NOMO-1 treated with dmso at 0.1 percent for 144 hours (cell line): ENCODE results near the gene DGKE.
A peak's percentile ranks its signal among the peaks of the same experiment; 100 is the strongest.

ENCODE experiments used
- DNase-seq: peaks from one replicate; lab custom pipeline; 2025; ENCODE audit not compliant: unreplicated experiment; lab: John Stamatoyannopoulos, UW

Gene DGKE

DNA sequence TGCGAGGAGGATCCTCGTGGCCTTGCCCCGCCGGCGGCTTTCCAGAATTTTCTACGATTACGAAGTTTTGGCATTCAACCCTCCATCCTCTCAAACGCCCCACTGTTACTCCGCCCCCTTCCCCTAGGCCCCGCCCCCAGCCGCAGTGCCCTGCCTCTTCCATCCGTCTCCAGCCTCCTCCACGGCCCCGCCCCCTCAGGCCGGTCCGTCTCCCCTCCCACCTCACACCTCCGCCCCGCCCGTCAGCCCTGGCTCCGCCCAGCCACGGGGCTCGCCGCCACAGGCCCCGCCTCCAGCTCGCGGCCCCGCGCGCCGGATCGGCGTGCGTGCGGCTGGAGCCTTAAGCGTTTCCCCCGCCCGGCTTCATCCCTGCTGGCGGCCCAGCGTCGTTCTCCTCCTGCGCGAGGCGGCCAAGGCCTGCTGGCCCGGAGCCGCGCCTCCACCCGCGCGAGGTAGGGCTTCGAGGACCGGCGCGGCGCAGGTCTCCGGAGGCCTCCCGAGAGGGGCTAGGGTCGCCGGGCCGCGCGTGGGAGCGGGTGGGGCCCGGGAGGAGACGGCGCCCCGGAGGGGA lies at the start of gene DGKE, which contains the start of gene C17orf67:
Gene DGKE, plus strand, starts transcription at position 343 of the 571 bp plus-strand sequence. CDS start 645 bp downstream, outside the sequence.
Gene C17orf67, minus strand, starts transcription at position 112 of the 571 bp plus-strand sequence. CDS start 18,110 bp downstream, outside the sequence.
- DNase-seq = peak; percentile 89

DNA sequence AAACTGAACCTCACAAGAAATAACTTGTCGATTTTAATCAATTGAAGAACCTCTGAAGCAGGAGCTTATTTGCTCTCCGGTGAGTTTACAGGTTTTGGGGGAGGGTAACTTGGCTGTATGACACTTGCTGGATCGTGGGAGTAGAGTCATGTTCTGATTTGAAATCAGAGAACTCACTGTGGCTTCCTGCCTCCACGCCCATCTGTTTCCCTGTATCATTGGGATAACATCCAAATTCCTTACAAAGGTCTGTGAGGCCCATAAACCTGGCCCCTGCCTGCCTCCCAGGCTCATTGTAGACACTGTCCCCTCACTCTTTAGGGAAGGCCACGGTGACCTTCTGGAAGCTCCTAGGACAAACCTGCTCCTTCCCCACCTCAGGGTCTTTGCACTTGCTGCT lies 48.5 kb upstream of the DGKE start:
- no peak for DNase-seq

DNA sequence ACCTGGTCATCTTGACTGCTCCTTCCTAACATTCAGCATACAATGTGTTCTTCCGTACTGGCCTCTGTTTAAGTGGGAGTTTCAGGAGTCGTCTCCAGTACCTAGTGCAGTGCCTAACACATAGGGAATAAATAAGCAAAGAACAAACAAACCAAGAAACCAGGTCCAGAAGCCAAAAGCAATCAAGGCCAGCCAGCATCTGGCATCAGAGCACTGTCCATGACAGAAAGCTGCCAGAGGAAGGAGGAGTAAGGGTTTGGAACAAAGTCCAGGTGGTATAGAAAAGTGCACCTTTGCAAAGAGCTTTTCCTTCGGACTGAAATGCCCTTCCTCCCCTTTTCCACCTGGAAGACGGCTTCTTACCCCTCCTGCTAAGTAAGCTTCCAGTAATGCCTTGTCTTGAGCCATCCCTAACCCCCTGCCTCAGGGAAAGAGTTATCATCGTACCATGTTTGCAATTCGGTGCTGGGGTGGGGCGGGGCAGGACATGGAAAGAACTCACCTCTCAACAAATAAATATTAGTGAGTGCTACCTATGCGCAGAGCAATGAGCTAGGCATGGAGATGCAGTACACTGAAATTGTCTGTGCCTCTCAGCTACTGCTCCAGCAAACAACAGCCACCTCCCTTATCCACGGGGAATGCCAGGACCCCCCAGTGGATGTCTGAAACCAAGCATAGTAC lies 47.8 kb upstream of the DGKE start:
- DNase-seq = no peak

DNA sequence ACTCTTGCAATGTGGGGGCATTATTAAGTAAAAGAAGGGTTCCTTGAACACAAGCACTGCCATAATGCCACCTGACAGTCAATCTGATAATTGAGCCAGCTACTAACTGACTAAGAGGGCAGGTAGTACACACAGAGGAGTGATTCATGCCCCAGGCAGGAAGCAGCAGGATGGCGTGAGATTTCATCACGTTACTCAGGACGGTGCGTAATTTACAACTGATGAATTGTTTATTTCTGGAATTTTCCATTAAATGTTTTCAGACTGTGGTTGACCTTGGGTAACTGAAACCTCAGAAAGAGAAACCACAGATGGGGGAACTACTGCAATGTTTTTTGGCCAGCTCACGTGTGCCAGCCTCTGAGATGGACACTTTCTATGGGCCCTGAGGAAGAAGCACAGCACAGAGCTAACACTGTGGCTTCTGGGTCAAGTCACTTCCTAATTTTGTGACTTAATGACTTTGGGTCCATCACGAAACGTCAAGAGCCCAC lies 46.9 kb upstream of the DGKE start:
- peak; percentile 95 for DNase-seq

DNA sequence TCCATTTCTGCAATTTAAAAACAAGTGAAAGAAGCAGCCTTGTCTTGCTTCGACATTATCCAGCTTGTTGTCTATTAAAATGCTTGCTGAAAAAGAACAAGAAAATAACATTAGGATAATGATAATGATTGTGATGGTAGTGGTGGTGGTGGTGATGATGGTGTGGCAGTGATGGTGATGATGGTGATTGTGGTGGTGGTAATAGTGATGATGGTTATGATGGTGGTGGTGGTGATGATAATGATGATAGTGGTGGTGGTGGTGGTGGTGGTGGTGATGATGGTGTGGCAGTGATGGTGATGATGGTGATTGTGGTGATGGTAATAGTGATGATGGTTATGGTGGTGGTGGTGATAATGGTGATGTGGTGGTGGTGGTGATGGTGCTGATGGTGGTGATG lies 41.7 kb upstream of the DGKE start:
- DNase-seq = no peak

DNA sequence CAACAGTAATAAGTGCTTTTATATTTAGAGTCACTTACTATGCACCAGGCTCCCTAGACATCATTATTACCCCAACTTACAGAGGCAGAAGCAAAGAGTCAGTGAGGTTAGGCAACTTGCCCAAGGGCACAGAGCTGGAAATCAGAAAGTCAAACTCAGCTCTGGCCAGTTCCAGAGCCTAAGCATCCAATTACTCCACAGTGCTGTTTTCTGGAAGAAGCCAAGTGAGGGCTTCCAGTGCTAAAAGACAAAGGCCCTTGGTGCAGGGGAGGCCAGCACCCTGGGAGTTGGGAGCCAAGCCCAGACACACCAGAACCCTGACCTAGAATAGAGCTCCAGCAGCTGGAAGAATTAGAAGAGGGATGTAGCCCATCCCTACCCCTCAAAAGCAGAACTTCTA lies 40.4 kb upstream of the DGKE start:
- DNase-seq = no peak

DNA sequence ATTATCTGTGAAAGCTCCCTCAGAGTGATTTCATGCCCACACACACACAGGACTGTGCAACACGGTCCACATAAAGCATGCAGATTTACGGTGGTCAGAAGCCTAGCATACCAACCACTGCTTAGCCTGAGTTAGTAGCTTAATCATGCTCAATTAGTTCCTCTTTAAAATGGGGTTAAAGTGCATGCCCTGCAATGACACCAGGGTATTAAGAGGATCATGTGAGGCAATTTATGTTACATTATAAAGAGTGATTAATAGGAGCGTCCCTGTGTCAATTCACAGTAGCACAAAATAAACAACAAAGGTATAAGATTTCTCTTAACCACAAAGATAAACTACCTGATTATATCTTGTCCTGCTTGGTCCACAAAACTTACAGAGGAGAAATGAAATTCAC lies 40.0 kb upstream of the DGKE start:
- peak; percentile 75 for DNase-seq

DNA sequence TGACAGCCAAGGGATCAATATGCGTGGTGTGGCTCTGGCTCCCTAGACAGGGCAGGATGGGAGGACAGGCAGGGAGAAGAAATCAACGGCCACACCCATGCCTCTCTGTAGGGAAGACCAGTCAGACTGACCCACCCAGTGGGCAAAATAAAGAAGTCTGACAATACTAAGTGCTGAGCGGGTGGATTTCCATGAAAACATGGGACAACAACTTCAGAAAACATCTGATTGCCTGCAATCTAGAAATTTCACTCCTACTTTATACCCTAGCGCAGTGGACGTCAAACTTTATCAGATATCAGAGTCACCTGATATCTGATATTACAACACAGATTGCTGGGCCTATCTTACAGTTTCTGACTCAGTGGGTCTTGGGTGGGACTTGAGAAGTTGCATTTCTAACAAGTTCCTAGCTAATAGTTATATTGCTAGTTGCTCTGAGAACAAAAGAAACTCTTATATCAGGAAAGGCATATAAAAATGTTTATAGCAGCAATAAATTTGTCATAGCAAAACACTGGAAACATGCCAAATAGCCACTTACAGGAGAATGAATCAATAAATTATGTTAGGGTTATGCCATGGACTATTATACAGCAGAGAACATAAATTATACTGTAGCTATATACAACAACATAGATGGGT lies 38.6 kb upstream of the DGKE start:
- no peak for DNase-seq

DNA sequence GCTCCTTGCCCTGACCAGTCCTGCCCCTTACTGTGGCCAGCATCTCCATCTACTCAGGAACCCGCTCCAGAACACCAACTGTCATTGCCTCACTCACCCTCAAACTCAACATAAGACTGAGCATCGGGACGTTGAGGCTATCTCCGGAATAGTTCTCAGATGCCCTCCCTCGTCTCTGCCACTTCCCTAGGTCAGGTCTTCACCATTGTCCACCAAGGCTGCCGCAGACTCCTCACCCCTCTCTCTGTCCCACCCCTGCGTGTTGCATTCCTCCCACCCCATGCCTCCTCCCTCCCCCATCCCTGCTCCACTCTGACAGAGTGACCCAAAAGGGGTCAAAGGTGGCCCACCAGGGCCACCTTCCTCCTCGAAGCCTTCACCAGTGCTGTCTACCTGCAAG lies 37.4 kb upstream of the DGKE start:
- DNase-seq = no peak

DNA sequence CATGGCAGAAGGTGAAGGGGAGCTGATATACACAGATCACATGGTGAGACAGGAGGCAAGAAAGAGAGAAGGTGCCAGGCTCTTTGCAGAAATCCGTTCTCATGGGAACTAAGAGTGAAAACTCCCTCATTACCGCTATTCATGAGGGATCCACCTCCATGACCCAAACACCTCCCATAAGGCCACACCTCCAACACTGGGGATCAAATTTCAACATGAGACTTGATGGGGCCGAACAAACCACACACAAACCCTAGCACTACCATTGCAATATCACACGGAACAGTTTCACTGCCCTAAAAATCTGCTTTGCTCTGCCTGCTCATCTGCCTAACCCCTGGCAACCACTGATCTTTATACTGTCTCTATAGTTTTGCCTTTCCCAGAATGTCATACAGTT lies 35.0 kb upstream of the DGKE start:
- peak; percentile 76 for DNase-seq

DNA sequence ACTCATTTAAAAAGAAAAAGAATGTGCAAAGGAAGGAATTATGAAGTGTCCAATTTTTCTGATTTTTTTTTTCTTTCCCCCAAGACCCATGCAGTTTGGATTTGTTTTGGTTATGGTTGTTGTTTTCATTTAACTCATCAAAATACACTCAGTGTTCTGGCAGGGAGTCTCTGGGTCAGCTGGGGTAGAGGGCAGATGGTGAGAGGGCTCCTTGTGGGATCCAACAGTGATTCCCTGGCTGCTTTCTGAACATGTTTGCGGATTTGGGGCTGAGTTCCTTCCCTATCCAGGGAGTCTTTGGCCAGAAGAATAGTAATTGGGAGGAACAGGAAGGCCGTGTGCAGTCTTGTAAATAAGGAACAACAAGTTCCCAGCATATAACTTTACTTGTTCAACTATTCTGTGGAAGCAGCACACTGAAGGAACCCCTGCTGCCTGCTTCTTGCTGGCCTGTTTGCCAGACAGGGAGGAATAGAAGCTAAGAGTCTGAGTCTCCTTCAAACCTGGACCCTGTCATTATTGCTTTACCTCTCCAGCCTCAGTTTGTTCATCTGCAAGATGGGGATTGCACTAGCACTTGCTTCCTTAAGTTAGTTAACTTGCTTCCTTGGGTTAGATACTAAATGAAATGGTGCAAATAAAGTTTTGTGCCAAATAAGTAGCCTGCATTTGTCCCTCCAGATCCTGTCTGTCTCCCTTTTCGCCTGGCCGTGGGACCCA lies 32.3 kb upstream of the DGKE start:
- DNase-seq = no peak

DNA sequence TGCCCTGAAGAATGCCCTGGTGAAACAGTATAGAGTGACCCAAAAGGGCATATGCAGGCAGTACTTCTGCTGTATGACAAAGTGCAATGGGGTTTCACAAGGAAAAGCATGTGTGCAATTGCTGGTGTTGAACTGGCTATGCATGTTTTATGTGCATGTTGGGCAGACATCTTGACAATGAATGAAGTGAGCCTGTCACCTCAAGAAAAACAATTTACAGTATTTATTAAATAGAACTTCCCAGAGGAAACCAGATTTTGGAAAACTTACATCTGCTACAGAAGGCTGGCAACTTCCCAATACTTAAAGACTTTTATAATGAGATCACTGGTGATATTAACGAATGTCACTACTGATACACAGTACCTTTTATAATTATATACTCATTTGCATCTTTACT lies 30.9 kb upstream of the DGKE start:
- no peak for DNase-seq

DNA sequence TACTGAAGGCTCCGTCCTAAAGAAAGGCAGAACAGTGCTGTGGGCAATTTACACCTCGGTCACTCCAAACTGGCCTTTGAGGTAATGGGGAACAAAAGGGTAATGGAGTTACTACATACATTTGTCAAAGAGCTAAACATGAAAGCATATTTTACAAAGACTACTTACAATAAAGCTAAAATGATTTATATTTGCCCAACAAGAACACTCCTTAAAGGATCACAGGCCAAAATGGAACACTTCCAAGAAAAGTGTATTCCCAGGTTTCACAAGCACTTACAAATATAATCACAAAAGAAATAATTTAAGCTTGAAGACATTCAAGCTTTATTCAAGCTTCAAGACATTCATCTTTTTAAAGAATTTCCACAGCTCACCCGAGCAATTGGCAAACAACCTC lies 29.5 kb upstream of the DGKE start:
- no peak for DNase-seq

DNA sequence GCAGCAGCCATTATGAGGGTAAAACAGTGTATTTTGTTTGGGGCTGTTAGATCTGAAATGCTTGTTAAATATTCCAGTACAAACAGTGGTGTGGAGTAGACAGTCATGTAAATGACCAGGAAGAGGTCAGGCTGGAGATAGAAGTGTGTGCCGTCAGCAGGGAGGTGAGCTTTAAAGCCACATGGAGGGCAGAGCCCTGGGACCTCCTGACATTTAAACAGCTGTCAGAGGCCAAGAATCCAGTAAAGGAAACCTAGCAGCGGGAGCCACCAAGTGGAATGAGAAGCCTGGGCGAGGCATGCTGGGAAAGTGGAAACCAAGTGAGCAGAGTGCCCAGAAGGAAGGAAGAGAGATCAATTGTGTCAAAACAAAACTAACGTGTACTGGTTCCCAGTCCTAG lies 27.0 kb upstream of the DGKE start:
- no peak for DNase-seq

DNA sequence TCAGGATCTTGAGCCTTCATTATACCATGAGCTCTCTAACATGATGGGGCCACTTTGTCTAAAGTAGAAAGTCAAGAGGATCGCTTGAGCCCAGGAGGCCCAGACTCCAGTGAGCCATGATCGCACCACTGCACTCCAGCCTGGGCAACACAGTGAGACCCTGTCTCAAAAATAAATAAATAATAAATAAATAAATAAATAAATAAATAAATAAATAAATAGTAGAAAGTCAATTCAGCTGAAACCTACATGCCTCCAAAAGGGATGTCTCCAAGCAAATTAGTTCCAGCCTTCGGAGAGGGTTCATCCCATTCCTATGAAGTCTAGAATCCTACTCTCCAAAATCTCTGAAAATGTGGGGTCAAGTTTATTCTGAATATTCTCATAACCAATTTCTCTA lies 26.2 kb upstream of the DGKE start:
- no peak for DNase-seq

DNA sequence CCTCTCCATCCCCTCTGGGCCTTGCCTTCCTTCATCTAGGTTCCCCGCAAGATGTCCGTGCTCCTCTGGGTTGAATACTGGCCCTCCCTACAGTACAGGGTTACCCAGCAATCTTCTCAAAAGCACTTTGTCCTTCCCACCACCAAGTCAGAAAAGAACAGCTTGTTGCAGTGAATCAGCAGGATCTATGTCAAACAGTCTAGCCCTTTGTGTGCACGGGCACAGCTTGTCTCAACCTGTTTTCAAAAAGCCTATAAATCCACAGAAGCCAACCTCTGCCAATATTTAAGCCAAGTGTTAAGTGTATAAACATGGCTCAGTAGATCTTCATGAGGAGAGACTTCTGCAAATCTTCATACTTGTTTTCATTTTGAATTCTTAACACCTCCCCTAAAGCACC lies 25.4 kb upstream of the DGKE start:
- DNase-seq = no peak

DNA sequence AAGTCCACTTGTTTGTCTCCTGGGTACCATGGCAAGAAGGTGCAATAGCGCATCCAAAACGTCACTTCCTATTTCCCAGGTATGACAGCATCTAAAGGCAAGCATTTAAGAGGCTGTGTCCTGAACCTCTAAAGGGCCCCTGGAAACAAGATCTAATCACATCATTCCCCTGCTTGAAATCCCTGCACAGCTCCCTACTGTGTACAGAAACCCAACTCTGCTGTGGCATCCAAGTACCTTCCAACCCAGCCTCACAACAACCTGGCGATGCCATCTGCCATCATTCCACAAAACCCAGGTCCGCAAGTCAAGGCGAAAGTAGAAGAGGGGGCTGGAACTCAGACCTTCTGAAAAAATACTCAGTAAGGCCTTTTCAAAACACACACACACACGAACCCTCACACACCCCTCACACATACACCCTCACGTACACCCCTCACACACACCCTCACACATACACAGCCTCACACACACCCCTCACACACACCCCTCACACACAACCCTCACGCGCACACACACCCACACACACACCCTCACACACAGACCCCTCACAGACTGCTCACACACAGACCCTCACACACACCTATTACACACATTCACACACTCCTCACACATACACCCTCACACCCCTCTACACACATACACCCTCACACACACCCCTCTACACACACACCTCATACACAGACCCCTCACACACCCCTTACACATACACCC lies 24.7 kb upstream of the DGKE start:
- DNase-seq = no peak

DNA sequence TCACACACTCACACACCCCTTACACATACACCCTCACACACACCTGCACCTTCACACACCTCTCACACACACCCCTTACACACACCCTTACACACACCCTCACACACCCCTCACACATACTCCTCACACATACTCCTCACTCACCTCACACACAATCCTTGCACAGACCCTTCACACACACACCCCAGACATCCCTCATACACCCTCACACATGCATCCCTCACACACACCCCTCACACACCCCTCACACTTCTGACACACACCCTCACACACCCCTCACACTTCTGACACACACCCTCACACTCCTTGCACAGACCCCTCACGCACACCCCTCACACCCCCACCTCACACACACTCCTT lies 24.2 kb upstream of the DGKE start:
- DNase-seq = no peak

DNA sequence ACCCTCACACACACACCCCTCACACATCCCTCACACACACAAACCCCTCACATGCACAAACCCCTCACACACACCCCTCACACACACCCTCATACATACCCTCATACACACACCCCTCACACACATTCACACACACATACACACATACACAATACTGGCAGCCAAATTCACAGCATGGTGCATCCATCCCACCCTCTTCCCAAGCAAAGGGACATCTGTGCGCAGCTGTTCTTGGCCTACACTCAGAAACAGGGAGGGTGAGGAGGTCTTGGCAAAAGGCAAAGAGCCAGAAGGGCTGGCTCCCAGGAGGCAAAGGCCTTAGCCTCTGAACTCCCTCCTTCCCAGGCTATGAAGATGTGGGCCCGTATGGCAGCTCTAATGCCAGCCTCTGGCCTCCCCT lies 23.6 kb upstream of the DGKE start:
- no peak for DNase-seq

DNA sequence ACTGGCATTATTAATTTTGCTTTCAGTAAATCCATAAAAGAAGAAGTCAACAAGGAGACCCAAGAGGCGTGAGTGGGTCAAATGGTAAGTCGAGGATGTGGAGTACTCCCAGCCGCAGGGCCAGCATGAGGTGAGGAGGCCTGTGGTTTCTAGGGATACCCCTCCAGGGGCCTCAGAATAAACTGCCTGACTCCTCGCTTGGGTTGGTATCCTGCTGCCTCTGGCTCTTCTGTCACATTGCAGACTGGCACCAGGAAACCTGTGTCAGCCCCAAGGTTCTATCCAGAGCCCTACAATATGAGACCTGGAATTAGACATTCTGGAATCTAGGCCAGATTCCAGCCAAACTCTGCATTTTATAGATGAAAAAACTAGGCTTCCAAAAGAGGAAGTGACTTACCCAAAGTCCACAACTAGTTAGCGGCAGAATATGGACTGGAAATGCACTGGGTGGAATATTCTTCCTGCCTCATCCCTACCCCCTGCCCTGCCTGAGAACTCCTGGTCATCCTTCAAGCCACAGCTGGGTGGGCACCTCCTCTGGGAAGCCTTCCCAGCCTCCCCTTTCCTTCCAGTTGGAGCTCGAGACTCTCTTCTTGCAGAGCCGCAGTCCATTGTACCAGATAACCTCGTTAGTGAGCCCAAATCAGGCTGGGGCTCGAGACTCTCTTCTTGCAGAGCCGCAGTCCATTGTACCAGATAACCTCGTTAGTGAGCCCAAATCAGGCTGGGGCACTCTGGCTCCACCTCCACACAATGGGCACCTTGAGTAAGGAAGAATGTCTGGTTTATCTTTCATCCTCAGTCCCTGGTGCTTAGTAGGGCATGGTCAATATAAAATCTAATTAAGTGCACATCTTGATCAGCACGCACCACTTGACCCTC lies 22.8 kb upstream of the DGKE start:
- DNase-seq = no peak
